SK-MEL-5 (cell line): ENCODE data around the gene ATAD2B. TPM values are rescaled to one million over a fixed set of nuclear protein-coding genes. Genes with fewer than 3 reads are reported as not detected.

Source experiments
- DNase-seq: peaks from one replicate; pipeline ENCODE4 v3.0.0-alpha.2; 2016; ENCODE audit warnings: low read depth, low spot score
- in situ Hi-C: cut with HindIII; loops from 2 replicates; pipeline ENCODE4 v1.10.0; 2016; ENCODE audit warnings: low sequenced_read_pairs, high pct_unique_total_duplicates, low pct_unique_long_range_greater_than_20kb
- total RNA-seq: library from RNA; depleted of rRNA; stranded (reverse); fragments of >200 nt; shearing (Covaris generic); gene quantifications from 2 replicates; pipeline ENCODE4 v1.2.3, GENCODE V29; 2014

Gene ATAD2B
- total RNA-seq, 1 experiment from 2014 or later: 8.9 TPM

- no peak for DNase-seq
- in situ Hi-C loops: no loop called here
Measured at GRCh38 chr2:23918837-23919489, 8.0 kb downstream of the ATAD2B start.

- in situ Hi-C loops: no loop called here
- no peak for DNase-seq
Measured at GRCh38 chr2:23916727-23917405, 10.1 kb downstream of the ATAD2B start.

GRCh38 chr2:23915327-23915726 lies 11.6 kb downstream of the ATAD2B start:
- DNase-seq: no peak
- in situ Hi-C loops: no loop called here

- no peak for DNase-seq
- in situ Hi-C loops: no loop called here
Measured at GRCh38 chr2:23912054-23912453, 14.9 kb downstream of the ATAD2B start.

GRCh38 chr2:23905155-23905554 lies 21.8 kb downstream of the ATAD2B start:
- DNase-seq: no peak
- in situ Hi-C loops: no loop called here

GRCh38 chr2:23904692-23905091 lies 22.2 kb downstream of the ATAD2B start:
- in situ Hi-C loops: no loop called here
- no peak for DNase-seq

GRCh38 chr2:23904215-23904614 lies 22.7 kb downstream of the ATAD2B start:
- in situ Hi-C loops: no loop called here
- DNase-seq: no peak

- in situ Hi-C loops: no loop called here
- no peak for DNase-seq
Measured at GRCh38 chr2:23903034-23903433, 23.9 kb downstream of the ATAD2B start.

GRCh38 chr2:23901966-23902846 lies 24.7 kb downstream of the ATAD2B start:
- in situ Hi-C loops: no loop called here
- no peak for DNase-seq

- DNase-seq: no peak
Measured at GRCh38 chr2:23900541-23901322, 26.2 kb downstream of the ATAD2B start.

GRCh38 chr2:23900133-23900532 lies 26.8 kb downstream of the ATAD2B start:
- no peak for DNase-seq

More at GRCh38 chr2:23900541-23901322, 26.2 kb downstream of the ATAD2B start:
- in situ Hi-C loops: no loop called here

GRCh38 chr2:23871206-23871605 lies 55.7 kb downstream of the ATAD2B start:
- in situ Hi-C loops: no loop called here
- DNase-seq: no peak

More at GRCh38 chr2:23900133-23900532, 26.8 kb downstream of the ATAD2B start:
- in situ Hi-C loops: no loop called here

- no peak for DNase-seq
- in situ Hi-C loops: no loop called here
Measured at GRCh38 chr2:23867449-23867848, 59.5 kb downstream of the ATAD2B start.

GRCh38 chr2:23862716-23863426 lies 64.1 kb downstream of the ATAD2B start:
- in situ Hi-C loops: no loop called here

GRCh38 chr2:23861952-23862351 lies 65.0 kb downstream of the ATAD2B start:
- no peak for DNase-seq
- in situ Hi-C loops: no loop called here

More at GRCh38 chr2:23862716-23863426, 64.1 kb downstream of the ATAD2B start:
- DNase-seq: no peak

GRCh38 chr2:23859983-23860382 lies 66.9 kb downstream of the ATAD2B start:
- DNase-seq: no peak
- in situ Hi-C loops: no loop called here

GRCh38 chr2:23859234-23859633 lies 67.7 kb downstream of the ATAD2B start:
- in situ Hi-C loops: no loop called here
- no peak for DNase-seq
